Caco-2 (cell line): ENCODE results near the gene ZRANB1. TPM values are rescaled to one million over a fixed set of nuclear protein-coding genes. Genes with fewer than 3 reads are reported as not detected.

Experiments used
- BruUV-seq: library from RNA; stranded (reverse); fragments of 400-500 nt; replicated peaks from 2 replicates; lab custom pipeline; 2021; lab: Mats Ljungman, UMichigan
- CTCF ChIA-PET: fragments of 300-600 bp; sonication (Branson Sonifier 250); formaldehyde crosslinking; loops from one replicate; lab custom pipeline; 2022; ENCODE audit warnings: antibody characterized with exemption; lab: Charles Lee
- POLR2A ChIA-PET: fragments of 300-600 bp; sonication (Branson Sonifier 250); formaldehyde crosslinking; loops from one replicate; lab custom pipeline; 2022; ENCODE audit warnings: antibody characterized with exemption; lab: Charles Lee
- DNase-seq, 2 experiments: peaks; one replicate each; pipeline versions ENCODE4 v3.0.0 to v3.0.0-alpha.2; 2020 to 2022
- H3K27me3 ChIP-seq: replicated peaks from 2 replicates; pipeline ENCODE4 v1.6.0; 2011; ENCODE audit warnings: low read length; ENCODE audit not compliant: control insufficient read depth, insufficient read depth
- H3K36me3 ChIP-seq: 2 replicates; pipeline ENCODE4 v1.5.1; 2011; ENCODE audit warnings: low read length; ENCODE audit not compliant: control insufficient read depth, insufficient read depth
- H3K4me1 ChIP-seq: fragments of 250-450 bp; sonication (Bioruptor Pico); 2 replicates; pipeline ENCODE4 v1.5.1; 2020; ENCODE audit warnings: mild to moderate bottlenecking
- H3K4me3 ChIP-seq: 2 replicates; pipeline ENCODE4 v1.5.1; 2011; ENCODE audit warnings: low read depth, mild to moderate bottlenecking, control low read depth, low read length
- H3K9me3 ChIP-seq: fragments of 250-450 bp; sonication (Bioruptor Pico); 2 replicates; pipeline ENCODE4 v1.5.1; 2020; ENCODE audit warnings: mild to moderate bottlenecking, moderate library complexity
- H3K27ac Mint-ChIP-seq: one replicate; pipeline ENCODE4 v1.8.0; 2022; ENCODE audit warnings: mixed read lengths; ENCODE audit not compliant: unreplicated experiment
- H3K27me3 Mint-ChIP-seq: one replicate; pipeline ENCODE4 v1.8.0; 2022; ENCODE audit warnings: mixed read lengths; ENCODE audit not compliant: insufficient read depth, unreplicated experiment
- H3K36me3 Mint-ChIP-seq: one replicate; pipeline ENCODE4 v1.8.0; 2022; ENCODE audit warnings: mild to moderate bottlenecking, mixed read lengths; ENCODE audit not compliant: insufficient read depth, unreplicated experiment
- H3K4me1 Mint-ChIP-seq: one replicate; pipeline ENCODE4 v1.8.0; 2022; ENCODE audit warnings: low read depth, mixed read lengths; ENCODE audit not compliant: unreplicated experiment
- H3K4me3 Mint-ChIP-seq: one replicate; pipeline ENCODE4 v1.8.0; 2022; ENCODE audit warnings: mild to moderate bottlenecking, moderate library complexity, mixed read lengths; ENCODE audit not compliant: unreplicated experiment
- H3K9me3 Mint-ChIP-seq: one replicate; pipeline ENCODE4 v1.8.0; 2022; ENCODE audit warnings: mixed read lengths; ENCODE audit not compliant: unreplicated experiment
- intact Hi-C: fragments of 100-400 bp; cut with micrococcal nuclease; formaldehyde crosslinking; loops from one replicate; pipeline ENCODE4 v1.10.0; 2022; ENCODE audit not compliant: unreplicated experiment
- total RNA-seq: library from RNA; stranded (reverse); gene quantifications from 2 replicates; pipeline ENCODE4 v1.2.3, GENCODE V29; 2022
- TF ChIP-seq, protein P1 (sequence below), 2 experiments: fragments of 200-600 bp in 1 of 2; IDR thresholded peaks; 1 replicate in 1 of 2; 2 replicates in 1 of 2; pipeline versions ENCODE4 v1.5.1 to v1.8.0; 2011 to 2022; ENCODE audit warnings: antibody characterized with exemption in 1 of 2, control low read depth in 1 of 2, inconsistent platforms in 1 of 2, low read depth in 1 of 2, low read length in 1 of 2, mild to moderate bottlenecking in 1 of 2, moderate library complexity in 1 of 2; ENCODE audit not compliant: insufficient read depth in 1 of 2, severe bottlenecking in 1 of 2, unreplicated experiment in 1 of 2

Gene ZRANB1
- total RNA-seq, 1 experiment from 2014 or later, result 24.6 TPM

DNA sequence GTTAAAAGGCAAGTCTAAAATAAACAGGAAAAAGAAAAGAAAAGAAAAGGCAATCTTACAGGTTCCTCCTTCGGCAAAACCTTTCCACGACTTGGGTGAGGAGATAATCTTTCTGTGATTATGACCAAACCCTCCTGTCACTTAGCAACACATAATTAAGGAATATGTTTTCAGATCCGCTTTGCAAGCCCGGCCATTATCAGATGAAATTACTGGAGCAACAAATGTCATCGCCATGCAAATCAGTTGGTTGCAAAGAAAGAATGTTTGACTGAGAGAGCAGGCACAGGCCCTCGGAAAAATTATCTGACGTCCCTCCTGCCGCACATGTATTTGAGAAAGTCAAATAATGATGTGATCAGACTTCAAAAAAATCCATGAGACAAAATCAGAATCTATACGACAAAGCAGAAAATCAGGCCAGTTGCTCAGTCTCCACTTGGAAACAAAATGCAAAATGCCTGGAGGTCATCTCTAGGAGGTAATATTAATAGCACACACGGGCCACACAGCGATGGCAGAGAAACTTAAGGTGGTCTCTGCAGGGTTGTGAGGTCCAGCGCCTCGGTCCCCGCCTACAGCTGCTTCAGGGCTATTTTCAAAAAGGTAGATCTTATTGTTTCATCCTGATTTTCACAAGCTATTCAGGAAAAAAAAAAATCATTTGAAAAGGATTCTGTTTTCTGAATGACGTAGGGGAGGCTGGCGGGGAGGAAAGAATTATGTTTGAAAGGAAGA, 82.7 kb downstream of the ZRANB1 start:
- intact Hi-C loops, result no loop called here
- Histone ChIP-seq H3K9me3 (no peaks in the 10 kb centered on the region), H3K4me1 (peaks cover 3% of the 10 kb centered on the region; the same call in 1 of the 2 replicates), H3K36me3 (peaks cover 8% of the 10 kb centered on the region), H3K4me3 (no peak overlapping the region), H3K27me3 (no peaks in the 10 kb centered on the region)
- DNase-seq, result no peak
- ChIA-PET POLR2A (no interaction called here), CTCF (no interaction called here)
- H3K4me1 Mint-ChIP-seq, result peaks cover 5% of the 10 kb centered on the region
- no peak overlapping the region for H3K27ac Mint-ChIP-seq
- H3K4me3 Mint-ChIP-seq, result peak overlapping the region; percentile 16
- peaks cover 79% of the 10 kb centered on the region for H3K36me3 Mint-ChIP-seq
- TF ChIP-seq, protein P1, sequence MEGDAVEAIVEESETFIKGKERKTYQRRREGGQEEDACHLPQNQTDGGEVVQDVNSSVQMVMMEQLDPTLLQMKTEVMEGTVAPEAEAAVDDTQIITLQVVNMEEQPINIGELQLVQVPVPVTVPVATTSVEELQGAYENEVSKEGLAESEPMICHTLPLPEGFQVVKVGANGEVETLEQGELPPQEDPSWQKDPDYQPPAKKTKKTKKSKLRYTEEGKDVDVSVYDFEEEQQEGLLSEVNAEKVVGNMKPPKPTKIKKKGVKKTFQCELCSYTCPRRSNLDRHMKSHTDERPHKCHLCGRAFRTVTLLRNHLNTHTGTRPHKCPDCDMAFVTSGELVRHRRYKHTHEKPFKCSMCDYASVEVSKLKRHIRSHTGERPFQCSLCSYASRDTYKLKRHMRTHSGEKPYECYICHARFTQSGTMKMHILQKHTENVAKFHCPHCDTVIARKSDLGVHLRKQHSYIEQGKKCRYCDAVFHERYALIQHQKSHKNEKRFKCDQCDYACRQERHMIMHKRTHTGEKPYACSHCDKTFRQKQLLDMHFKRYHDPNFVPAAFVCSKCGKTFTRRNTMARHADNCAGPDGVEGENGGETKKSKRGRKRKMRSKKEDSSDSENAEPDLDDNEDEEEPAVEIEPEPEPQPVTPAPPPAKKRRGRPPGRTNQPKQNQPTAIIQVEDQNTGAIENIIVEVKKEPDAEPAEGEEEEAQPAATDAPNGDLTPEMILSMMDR (IDR thresholded peaks at IDR 0.05; ENCODE audit: insufficient read depth in 1 of 2, low read depth in 1 of 2, low read length in 1 of 2, severe bottlenecking in 1 of 2, unreplicated experiment in 1 of 2), result no peak
- BruUV-seq, result no TSS peak
- no peaks in the 10 kb centered on the region for H3K27me3 Mint-ChIP-seq
- no peaks in the 10 kb centered on the region for H3K9me3 Mint-ChIP-seq

DNA sequence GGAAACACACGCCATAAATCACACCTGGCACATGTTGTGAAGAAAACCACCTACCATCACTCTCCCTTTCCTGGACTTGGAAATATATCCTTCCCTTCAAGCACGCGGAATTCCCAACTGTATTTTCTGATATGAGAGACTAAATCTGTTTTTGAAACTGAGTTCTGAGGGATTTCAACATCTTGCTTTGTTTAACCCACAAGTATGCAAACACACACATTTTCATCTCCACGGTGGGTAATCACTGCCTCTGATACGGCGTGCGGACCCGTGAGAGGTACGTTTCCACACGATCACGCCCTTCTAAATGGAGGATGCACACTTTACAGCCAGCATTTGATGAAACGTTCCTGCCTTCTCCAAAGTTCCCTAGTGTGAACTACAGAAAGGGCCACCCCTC, 83.4 kb downstream of the ZRANB1 start:
- no peak for DNase-seq
- BruUV-seq, result no TSS peak
- no peaks in the 10 kb centered on the region for H3K27me3 Mint-ChIP-seq
- intact Hi-C loops, result no loop called here
- Histone ChIP-seq H3K27me3 (no peaks in the 10 kb centered on the region), H3K36me3 (peaks cover 8% of the 10 kb centered on the region), H3K9me3 (no peaks in the 10 kb centered on the region), H3K4me1 (peaks cover 6% of the 10 kb centered on the region; the same call in 1 of the 2 replicates), H3K4me3 (no peak overlapping the region)
- TF ChIP-seq, protein P1 (IDR thresholded peaks at IDR 0.05; ENCODE audit: insufficient read depth in 1 of 2, low read depth in 1 of 2, low read length in 1 of 2, severe bottlenecking in 1 of 2, unreplicated experiment in 1 of 2), result no peak
- peaks cover 79% of the 10 kb centered on the region for H3K36me3 Mint-ChIP-seq
- H3K4me3 Mint-ChIP-seq, result no peak overlapping the region
- ChIA-PET POLR2A (no interaction called here), CTCF (no interaction called here)
- H3K27ac Mint-ChIP-seq, result peak overlapping the region; percentile 17
- H3K4me1 Mint-ChIP-seq, result peaks cover 12% of the 10 kb centered on the region
- no peaks in the 10 kb centered on the region for H3K9me3 Mint-ChIP-seq

DNA sequence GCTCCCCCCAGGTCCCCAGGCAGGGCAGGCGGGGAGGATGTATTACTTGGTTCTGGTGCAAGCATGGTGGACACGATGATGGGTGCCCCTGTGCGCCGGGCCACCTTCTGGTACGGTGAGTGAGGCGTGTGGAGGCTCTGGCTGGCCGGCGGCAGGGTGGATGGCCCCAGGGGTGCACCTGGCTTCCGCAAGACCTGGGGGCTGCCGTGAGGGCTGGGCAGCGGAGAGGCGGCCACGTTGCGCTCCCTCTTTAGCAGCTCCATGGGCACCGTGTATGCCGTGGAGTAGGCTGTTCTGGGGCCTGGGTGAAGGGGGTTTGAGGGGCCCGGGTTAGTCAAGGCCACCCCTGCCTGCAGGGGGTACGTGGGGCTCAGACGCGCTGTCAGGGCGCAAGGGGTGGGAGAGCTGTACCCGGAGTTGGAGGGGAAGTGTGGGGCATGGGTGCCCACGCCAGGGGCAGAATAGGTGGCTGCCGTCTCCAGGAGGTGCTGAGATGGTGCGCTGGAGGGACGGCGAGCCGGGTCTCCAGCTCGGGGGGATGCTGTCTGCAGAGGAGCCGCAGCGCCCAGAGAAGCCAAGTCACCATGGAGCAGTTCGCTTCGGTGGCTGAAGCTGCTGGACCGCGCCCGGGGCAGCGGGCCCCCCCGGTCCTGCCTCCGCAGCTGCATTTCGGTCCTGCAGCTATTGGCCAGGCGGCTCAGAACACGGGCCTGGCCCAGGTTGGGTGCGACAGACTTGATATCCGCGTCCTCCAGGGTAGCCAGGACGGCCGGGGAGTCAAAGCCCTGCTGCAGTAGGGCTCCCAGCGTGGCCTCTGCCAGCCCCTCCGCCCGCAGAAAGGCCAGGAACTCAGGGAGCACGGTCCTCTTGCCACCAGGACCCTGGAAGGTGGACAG, 84.4 kb downstream of the ZRANB1 start:
- no TSS peak for BruUV-seq
- no peaks in the 10 kb centered on the region for H3K27me3 Mint-ChIP-seq
- H3K36me3 ChIP-seq, result peaks cover 10% of the 10 kb centered on the region
- no peaks in the 10 kb centered on the region for H3K9me3 ChIP-seq
- H3K36me3 Mint-ChIP-seq, result peaks cover 70% of the 10 kb centered on the region
- H3K27me3 ChIP-seq, result no peaks in the 10 kb centered on the region
- no peak for DNase-seq
- POLR2A ChIA-PET, result no interaction called here
- H3K4me1 ChIP-seq, result peaks cover 6% of the 10 kb centered on the region; the same call in 1 of the 2 replicates
- H3K4me3 Mint-ChIP-seq, result no peak overlapping the region
- CTCF ChIA-PET, result no interaction called here
- no peaks in the 10 kb centered on the region for H3K9me3 Mint-ChIP-seq
- H3K4me3 ChIP-seq, result no peak overlapping the region
- intact Hi-C loops, result no loop called here
- peaks cover 12% of the 10 kb centered on the region for H3K4me1 Mint-ChIP-seq
- TF ChIP-seq, protein P1 (IDR thresholded peaks at IDR 0.05; ENCODE audit: insufficient read depth in 1 of 2, low read depth in 1 of 2, low read length in 1 of 2, severe bottlenecking in 1 of 2, unreplicated experiment in 1 of 2), result no peak
- H3K27ac Mint-ChIP-seq, result peak overlapping the region; percentile 17
